Neural cell (in vitro differentiated cells): ENCODE measurements around the gene HNRNPK.

ENCODE experiments used
- CTCF ChIP-seq: fragments of 450-650 bp; IDR thresholded peaks from 2 replicates; pipeline ENCODE4 v1.5.1; 2014; ENCODE audit warnings: antibody characterized with exemption, mild to moderate bottlenecking, moderate library complexity; ENCODE audit not compliant: poor library complexity, severe bottlenecking
- EZH2 ChIP-seq: fragments of 200-600, 300-800 bp; shearing (Covaris generic), sonication (generic); IDR thresholded peaks from 2 replicates; pipeline ENCODE4 v1.6.1; 2014; ENCODE audit warnings: antibody characterized with exemption, low read length, borderline replicate concordance, mild to moderate bottlenecking; ENCODE audit not compliant: insufficient read depth, poor library complexity, severe bottlenecking
- POLR2AphosphoS5 ChIP-seq: IDR thresholded peaks from 2 replicates; pipeline ENCODE4 v1.6.1; 2012
- REST ChIP-seq: IDR thresholded peaks from 2 replicates; pipeline ENCODE4 v1.6.1; 2012; ENCODE audit warnings: borderline replicate concordance
- TAF1 ChIP-seq: IDR thresholded peaks from 2 replicates; pipeline ENCODE4 v1.6.1; 2012; ENCODE audit warnings: low read depth

DNA sequence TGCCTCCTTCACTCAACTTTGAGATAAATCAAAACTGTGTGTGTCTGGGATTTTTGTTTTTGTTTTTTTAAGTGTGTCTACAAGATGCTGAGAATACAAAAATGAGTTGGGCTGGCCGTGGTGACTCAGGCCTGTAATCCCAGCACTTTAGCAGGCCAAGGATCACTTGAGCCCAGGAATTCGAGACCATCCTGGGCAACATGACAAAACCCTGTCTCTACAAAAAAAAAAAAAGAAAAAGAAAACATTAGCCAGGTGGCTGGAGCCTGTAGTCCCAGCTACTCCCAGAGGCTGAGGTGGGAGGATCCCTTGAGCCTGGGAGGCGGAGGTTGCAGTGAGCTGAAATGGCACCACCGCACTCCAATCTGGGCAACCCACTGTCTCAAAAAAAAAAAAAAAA is 21.0 kb downstream of the HNRNPK start:
- TF ChIP-seq POLR2AphosphoS5 (no peak), CTCF (no peak), REST (no peak), EZH2 (no peak), TAF1 (no peak)
